ENCODE data around the gene FGF21.

The FGF21 gene

DNA sequence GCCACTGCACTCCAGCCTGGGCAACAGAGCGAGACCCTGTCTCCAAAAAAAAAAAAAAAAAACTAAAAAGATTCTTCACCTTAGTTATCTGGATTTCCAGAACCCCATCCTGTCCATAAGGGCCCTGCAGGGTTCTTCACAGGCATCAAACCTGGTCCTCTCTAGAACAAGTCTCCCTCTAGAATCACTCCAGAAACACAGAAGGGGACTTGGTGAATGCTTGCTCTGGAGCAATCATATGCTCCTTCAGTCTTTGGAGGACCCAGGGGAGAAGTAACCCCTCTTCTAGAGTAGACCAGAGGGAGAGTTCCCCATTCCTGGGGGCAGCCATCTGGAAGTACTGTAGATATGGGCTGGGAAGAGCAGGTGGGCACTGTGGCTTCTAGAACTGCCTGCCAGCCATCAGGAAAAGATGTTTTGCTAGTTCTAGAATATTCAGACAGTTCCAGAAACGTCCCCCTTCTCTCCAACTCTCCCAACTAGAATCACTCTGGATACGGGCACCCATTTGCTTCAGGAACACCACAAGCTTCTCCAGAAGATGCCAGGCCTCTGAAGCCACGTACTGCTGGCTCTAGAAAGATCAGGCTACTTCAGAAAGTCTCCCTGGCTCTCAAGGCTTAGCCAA lies 5.6 kb upstream of the FGF21 start:
- Histone ChIP-seq H3K27me3 (ENCODE audit: low read depth, low read length) (no peaks in the 10 kb centered on the region), H3K9ac (ENCODE audit: low read length) (no peak overlapping the region), H3K4me3 (ENCODE audit: low read length) (no peak overlapping the region), H3K79me2 (ENCODE audit: low read length) (no peaks in the 10 kb centered on the region), H4K20me1 (ENCODE audit: insufficient read depth, low read length) (no peaks in the 10 kb centered on the region), H3K4me1 (ENCODE audit: low read length) (no peaks in the 10 kb centered on the region), H3K27ac (ENCODE audit: low read length) (no peak overlapping the region), H3K9me3 (ENCODE audit: insufficient read depth, low read length) (no peaks in the 10 kb centered on the region), H3K4me2 (ENCODE audit: low read length) (no peak overlapping the region), H2AFZ (ENCODE audit: low read depth, low read length) (no peak overlapping the region), H3K36me3 (replicated peaks; ENCODE audit: low read depth, low read length) (no peaks in the 10 kb centered on the region)
- no peak for TF ChIP-seq EZH2phosphoT487 (IDR thresholded peaks at IDR 0.05; ENCODE audit: low read depth)
- TF ChIP-seq, protein P1, sequence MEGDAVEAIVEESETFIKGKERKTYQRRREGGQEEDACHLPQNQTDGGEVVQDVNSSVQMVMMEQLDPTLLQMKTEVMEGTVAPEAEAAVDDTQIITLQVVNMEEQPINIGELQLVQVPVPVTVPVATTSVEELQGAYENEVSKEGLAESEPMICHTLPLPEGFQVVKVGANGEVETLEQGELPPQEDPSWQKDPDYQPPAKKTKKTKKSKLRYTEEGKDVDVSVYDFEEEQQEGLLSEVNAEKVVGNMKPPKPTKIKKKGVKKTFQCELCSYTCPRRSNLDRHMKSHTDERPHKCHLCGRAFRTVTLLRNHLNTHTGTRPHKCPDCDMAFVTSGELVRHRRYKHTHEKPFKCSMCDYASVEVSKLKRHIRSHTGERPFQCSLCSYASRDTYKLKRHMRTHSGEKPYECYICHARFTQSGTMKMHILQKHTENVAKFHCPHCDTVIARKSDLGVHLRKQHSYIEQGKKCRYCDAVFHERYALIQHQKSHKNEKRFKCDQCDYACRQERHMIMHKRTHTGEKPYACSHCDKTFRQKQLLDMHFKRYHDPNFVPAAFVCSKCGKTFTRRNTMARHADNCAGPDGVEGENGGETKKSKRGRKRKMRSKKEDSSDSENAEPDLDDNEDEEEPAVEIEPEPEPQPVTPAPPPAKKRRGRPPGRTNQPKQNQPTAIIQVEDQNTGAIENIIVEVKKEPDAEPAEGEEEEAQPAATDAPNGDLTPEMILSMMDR (IDR thresholded peaks at IDR 0.05; ENCODE audit: low read depth, low read length) = no peak

DNA sequence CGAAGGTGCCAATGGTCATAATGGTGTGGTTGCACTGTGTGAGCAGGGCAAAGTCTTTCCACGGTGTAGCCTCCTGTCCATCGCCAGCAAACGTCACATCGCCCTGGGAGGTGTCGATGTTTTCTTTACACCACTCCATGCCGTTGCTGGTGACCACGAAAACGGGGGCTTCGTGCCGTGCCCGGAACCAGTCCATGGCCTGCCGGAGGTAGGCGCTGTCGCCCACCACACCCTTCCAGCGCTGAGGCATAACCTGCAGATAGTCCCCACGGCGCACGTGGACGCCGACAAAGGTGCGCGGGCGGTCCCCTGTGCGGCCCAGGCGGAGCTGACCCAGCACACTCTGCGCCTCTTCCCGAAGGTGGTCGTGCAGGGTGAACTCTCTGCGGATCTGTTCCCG lies 5.0 kb upstream of the FGF21 start:
- no peak overlapping the region for H2AFZ ChIP-seq (ENCODE audit: low read depth, low read length)
- no peak overlapping the region for H3K9ac ChIP-seq (ENCODE audit: low read length)
- H4K20me1 ChIP-seq (ENCODE audit: insufficient read depth, low read length) = no peaks in the 10 kb centered on the region
- H3K4me3 ChIP-seq (ENCODE audit: low read length) = no peak overlapping the region
- H3K79me2 ChIP-seq (ENCODE audit: low read length) = no peaks in the 10 kb centered on the region
- H3K27ac ChIP-seq (ENCODE audit: low read length) = no peak overlapping the region
- no peaks in the 10 kb centered on the region for H3K9me3 ChIP-seq (ENCODE audit: insufficient read depth, low read length)
- H3K27me3 ChIP-seq (ENCODE audit: low read depth, low read length) = no peaks in the 10 kb centered on the region
- H3K4me2 ChIP-seq (ENCODE audit: low read length) = no peak overlapping the region
- H3K36me3 ChIP-seq (replicated peaks; ENCODE audit: low read depth, low read length) = no peaks in the 10 kb centered on the region
- peaks cover 3% of the 10 kb centered on the region; the same call in 1 of the 2 replicates for H3K4me1 ChIP-seq (ENCODE audit: low read length)
- no peak for TF ChIP-seq EZH2phosphoT487 (IDR thresholded peaks at IDR 0.05; ENCODE audit: low read depth)
- TF ChIP-seq, protein P1 (IDR thresholded peaks at IDR 0.05; ENCODE audit: low read depth, low read length) = no peak

- no peaks in the 10 kb centered on the region for H3K79me2 ChIP-seq (ENCODE audit: low read length)
- no peak overlapping the region for H2AFZ ChIP-seq (ENCODE audit: low read depth, low read length)
- no peaks in the 10 kb centered on the region for H3K9me3 ChIP-seq (ENCODE audit: insufficient read depth, low read length)
- H3K4me1 ChIP-seq (ENCODE audit: low read length) = peaks cover 4% of the 10 kb centered on the region; the same call in 1 of the 2 replicates
- H4K20me1 ChIP-seq (ENCODE audit: insufficient read depth, low read length) = no peaks in the 10 kb centered on the region
- no peak overlapping the region for H3K9ac ChIP-seq (ENCODE audit: low read length)
- no peak for TF ChIP-seq EZH2phosphoT487 (IDR thresholded peaks at IDR 0.05; ENCODE audit: low read depth)
- TF ChIP-seq, protein P1 (IDR thresholded peaks at IDR 0.05; ENCODE audit: low read depth, low read length) = no peak
- H3K27ac ChIP-seq (ENCODE audit: low read length) = no peak overlapping the region
- no peak overlapping the region for H3K4me3 ChIP-seq (ENCODE audit: low read length)
- no peaks in the 10 kb centered on the region for H3K36me3 ChIP-seq (replicated peaks; ENCODE audit: low read depth, low read length)
- no peaks in the 10 kb centered on the region for H3K27me3 ChIP-seq (ENCODE audit: low read depth, low read length)
- no peak overlapping the region for H3K4me2 ChIP-seq (ENCODE audit: low read length)
Measured at GRCh38 chr19:48750771-48751504, 4.4 kb upstream of the FGF21 start.

- no peak for TF ChIP-seq EZH2phosphoT487 (IDR thresholded peaks at IDR 0.05; ENCODE audit: low read depth)
- TF ChIP-seq, protein P1 (IDR thresholded peaks at IDR 0.05; ENCODE audit: low read depth, low read length) = no peak
- no peaks in the 10 kb centered on the region for H3K79me2 ChIP-seq (ENCODE audit: low read length)
- H3K9me3 ChIP-seq (ENCODE audit: insufficient read depth, low read length) = no peaks in the 10 kb centered on the region
- no peak overlapping the region for H3K4me2 ChIP-seq (ENCODE audit: low read length)
- no peak overlapping the region for H3K27ac ChIP-seq (ENCODE audit: low read length)
- no peaks in the 10 kb centered on the region for H3K36me3 ChIP-seq (replicated peaks; ENCODE audit: low read depth, low read length)
- no peak overlapping the region for H2AFZ ChIP-seq (ENCODE audit: low read depth, low read length)
- no peak overlapping the region for H3K4me3 ChIP-seq (ENCODE audit: low read length)
- no peaks in the 10 kb centered on the region for H4K20me1 ChIP-seq (ENCODE audit: insufficient read depth, low read length)
- H3K27me3 ChIP-seq (ENCODE audit: low read depth, low read length) = no peaks in the 10 kb centered on the region
- H3K9ac ChIP-seq (ENCODE audit: low read length) = no peak overlapping the region
- peaks cover 4% of the 10 kb centered on the region; the same call in 1 of the 2 replicates for H3K4me1 ChIP-seq (ENCODE audit: low read length)
Measured at GRCh38 chr19:48751845-48752495, 3.4 kb upstream of the FGF21 start.
